Endothelial cell (in vitro differentiated cells): ENCODE results near the gene SMAP2. TPM values are rescaled to one million over a fixed set of nuclear protein-coding genes. Genes with fewer than 3 reads are reported as not detected.
"Not testable (repeated sequence)": the region's sequence is repeated elsewhere in the genome, so short reads cannot be mapped to it uniquely, and the experiment has no call there.

Experiments
- DNase-seq: peaks from one replicate; pipeline ENCODE4 v3.0.0; 2021; ENCODE audit warnings: low spot score
- H3K27ac Mint-ChIP-seq: one replicate; pipeline ENCODE4 v1.8.0; 2021; ENCODE audit warnings: mixed read lengths, inconsistent platforms; ENCODE audit not compliant: unreplicated experiment
- H3K27me3 Mint-ChIP-seq: one replicate; pipeline ENCODE4 v1.8.0; 2021; ENCODE audit warnings: mild to moderate bottlenecking, moderate library complexity, mixed read lengths, inconsistent platforms; ENCODE audit not compliant: unreplicated experiment
- H3K36me3 Mint-ChIP-seq: one replicate; pipeline ENCODE4 v1.8.0; 2021; ENCODE audit warnings: mild to moderate bottlenecking, low read depth, mixed read lengths, inconsistent platforms; ENCODE audit not compliant: unreplicated experiment
- H3K4me1 Mint-ChIP-seq: one replicate; pipeline ENCODE4 v1.8.0; 2021; ENCODE audit warnings: mild to moderate bottlenecking, mixed read lengths, inconsistent platforms; ENCODE audit not compliant: unreplicated experiment
- H3K4me3 Mint-ChIP-seq: one replicate; pipeline ENCODE4 v1.8.0; 2021; ENCODE audit warnings: mild to moderate bottlenecking, mixed read lengths, inconsistent platforms; ENCODE audit not compliant: unreplicated experiment
- H3K9me3 Mint-ChIP-seq: one replicate; pipeline ENCODE4 v1.8.0; 2021; ENCODE audit warnings: mixed read lengths, inconsistent platforms; ENCODE audit not compliant: unreplicated experiment
- CTCF ChIP-seq: fragments of 200-600 bp; sonication (generic); IDR thresholded peaks from one replicate; pipeline ENCODE4 v1.5.0; 2021; ENCODE audit warnings: antibody characterized with exemption; ENCODE audit not compliant: unreplicated experiment
- total RNA-seq: library from RNA; stranded (reverse); fragmentation: NEBNext Ultra II Directional; extraction: Animal tissue kit (Norgen Biotek cat#: 25700); gene quantifications from one replicate; pipeline ENCODE4 v1.2.1, GENCODE V29; 2021; ENCODE audit not compliant: unreplicated experiment

SMAP2 gene
- total RNA-seq, 1 donor from 2014 or later: 12.1 TPM

GRCh38 chr1:40388456-40389321 is 15.2 kb downstream of the SMAP2 start:
- H3K27me3 Mint-ChIP-seq, H3K4me3 Mint-ChIP-seq, H3K9me3 Mint-ChIP-seq, DNase-seq, H3K27ac Mint-ChIP-seq: not testable (repeated sequence)
- Mint-ChIP-seq H3K4me1 (peaks cover 34% of the 10 kb centered on the region), H3K36me3 (peaks cover 10% of the 10 kb centered on the region)

DNA sequence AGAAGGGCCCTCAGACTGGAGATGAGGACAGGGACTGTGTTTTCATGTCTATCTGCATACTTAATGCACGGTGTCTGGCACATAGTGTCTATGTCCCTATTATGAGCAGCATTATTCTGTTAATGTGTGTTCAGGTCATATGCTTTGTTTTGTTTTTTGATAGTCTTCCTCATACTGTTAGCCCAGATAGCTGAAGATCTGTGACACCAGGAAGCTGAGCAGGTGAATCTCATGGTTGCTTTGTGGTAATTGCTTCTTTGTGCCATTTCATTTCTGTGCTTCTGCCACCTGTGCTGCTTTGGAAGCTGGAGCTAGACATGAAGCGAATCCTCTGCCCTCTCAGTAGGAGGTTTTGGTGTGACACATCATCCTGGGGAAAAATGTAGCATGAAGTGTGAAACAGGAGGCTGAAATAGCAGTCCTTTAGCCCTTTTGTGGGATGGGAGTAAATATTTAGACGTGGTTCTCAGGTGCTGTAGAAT is 15.8 kb downstream of the SMAP2 start:
- H3K4me1 Mint-ChIP-seq: peaks cover 28% of the 10 kb centered on the region
- H3K9me3 Mint-ChIP-seq: no peaks in the 10 kb centered on the region
- peaks cover 4% of the 10 kb centered on the region for H3K27me3 Mint-ChIP-seq
- no peak overlapping the region for H3K4me3 Mint-ChIP-seq
- DNase-seq: no peak
- peaks cover 10% of the 10 kb centered on the region for H3K36me3 Mint-ChIP-seq
- TF ChIP-seq CTCF: no peak
- H3K27ac Mint-ChIP-seq: no peak overlapping the region

GRCh38 chr1:40389871-40390560 is 16.5 kb downstream of the SMAP2 start:
- TF ChIP-seq CTCF: no peak
- no peak for DNase-seq
- Mint-ChIP-seq H3K4me3 (no peak overlapping the region), H3K4me1 (peaks cover 22% of the 10 kb centered on the region), H3K36me3 (peaks cover 10% of the 10 kb centered on the region), H3K9me3 (no peaks in the 10 kb centered on the region), H3K27me3 (peaks cover 4% of the 10 kb centered on the region), H3K27ac (no peak overlapping the region)

GRCh38 chr1:40390857-40391256 is 17.3 kb downstream of the SMAP2 start:
- H3K9me3 Mint-ChIP-seq: no peaks in the 10 kb centered on the region
- H3K4me3 Mint-ChIP-seq: no peak overlapping the region
- peaks cover 10% of the 10 kb centered on the region for H3K36me3 Mint-ChIP-seq
- TF ChIP-seq CTCF: no peak
- H3K27me3 Mint-ChIP-seq: peaks cover 4% of the 10 kb centered on the region
- H3K27ac Mint-ChIP-seq: no peak overlapping the region
- no peak for DNase-seq
- H3K4me1 Mint-ChIP-seq: peaks cover 13% of the 10 kb centered on the region

GRCh38 chr1:40391688-40392145 is 18.2 kb downstream of the SMAP2 start:
- no peak for DNase-seq
- Mint-ChIP-seq H3K27ac (no peak overlapping the region), H3K4me1 (peaks cover 8% of the 10 kb centered on the region), H3K27me3 (peaks cover 4% of the 10 kb centered on the region), H3K9me3 (no peaks in the 10 kb centered on the region), H3K4me3 (no peak overlapping the region), H3K36me3 (peaks cover 10% of the 10 kb centered on the region)
- TF ChIP-seq CTCF: no peak
